IMR-90 (cell line): ENCODE measurements around the gene MYH9. TPM values are rescaled to one million over a fixed set of nuclear protein-coding genes. Genes with fewer than 3 reads are reported as not detected.

ENCODE experiments used
- CEBPB ChIP-seq: IDR thresholded peaks from 2 replicates; pipeline ENCODE4 v1.6.1; 2012; ENCODE audit warnings: low read depth, low read length, improper control_type of control experiment
- CTCF ChIP-seq: conservative IDR thresholded peaks from 2 replicates; pipeline ENCODE4 v1.5.1; 2012; ENCODE audit warnings: mild to moderate bottlenecking, low read depth, low read length, improper control_type of control experiment
- NFE2L2 ChIP-seq: fragments of 150-350 bp; IDR thresholded peaks from 2 replicates; pipeline ENCODE4 v1.6.1; 2016; ENCODE audit warnings: low read depth, mild to moderate bottlenecking, low read length
- POLR2A ChIP-seq: IDR thresholded peaks from 2 replicates; pipeline ENCODE4 v1.6.1; 2012; ENCODE audit warnings: mild to moderate bottlenecking, low read depth, low read length
- RAD21 ChIP-seq: IDR thresholded peaks from 2 replicates; pipeline ENCODE4 v1.6.1; 2012; ENCODE audit warnings: low read length, improper control_type of control experiment
- RFX5 ChIP-seq: IDR thresholded peaks from 2 replicates; pipeline ENCODE4 v1.8.0; 2012; ENCODE audit warnings: low read depth, mild to moderate bottlenecking, low read length, moderate library complexity
- SMC3 ChIP-seq: fragments of 150-350 bp; IDR thresholded peaks from 2 replicates; pipeline ENCODE4 v1.6.1; 2016; ENCODE audit warnings: low read depth, mild to moderate bottlenecking, antibody characterized with exemption, low read length, moderate library complexity
- polyA plus RNA-seq, 3 experiments: library from polyadenylated mRNA; depleted of rRNA; stranded (reverse); fragments of >200 nt; gene quantifications; 2 replicates each; pipeline ENCODE4 v1.2.3, GENCODE V29; 2012; ENCODE audit warnings: low replicate concordance in 1 of 3
- total RNA-seq: library from RNA; depleted of rRNA; stranded (reverse); fragments of >200 nt; gene quantifications from 2 replicates; pipeline ENCODE4 v1.2.3, GENCODE V29; 2012

Gene MYH9
- total and polyA plus RNA-seq, 2 of the 4 experiments (the other 2 are of a cell fraction), result 475 to 554 TPM

DNA sequence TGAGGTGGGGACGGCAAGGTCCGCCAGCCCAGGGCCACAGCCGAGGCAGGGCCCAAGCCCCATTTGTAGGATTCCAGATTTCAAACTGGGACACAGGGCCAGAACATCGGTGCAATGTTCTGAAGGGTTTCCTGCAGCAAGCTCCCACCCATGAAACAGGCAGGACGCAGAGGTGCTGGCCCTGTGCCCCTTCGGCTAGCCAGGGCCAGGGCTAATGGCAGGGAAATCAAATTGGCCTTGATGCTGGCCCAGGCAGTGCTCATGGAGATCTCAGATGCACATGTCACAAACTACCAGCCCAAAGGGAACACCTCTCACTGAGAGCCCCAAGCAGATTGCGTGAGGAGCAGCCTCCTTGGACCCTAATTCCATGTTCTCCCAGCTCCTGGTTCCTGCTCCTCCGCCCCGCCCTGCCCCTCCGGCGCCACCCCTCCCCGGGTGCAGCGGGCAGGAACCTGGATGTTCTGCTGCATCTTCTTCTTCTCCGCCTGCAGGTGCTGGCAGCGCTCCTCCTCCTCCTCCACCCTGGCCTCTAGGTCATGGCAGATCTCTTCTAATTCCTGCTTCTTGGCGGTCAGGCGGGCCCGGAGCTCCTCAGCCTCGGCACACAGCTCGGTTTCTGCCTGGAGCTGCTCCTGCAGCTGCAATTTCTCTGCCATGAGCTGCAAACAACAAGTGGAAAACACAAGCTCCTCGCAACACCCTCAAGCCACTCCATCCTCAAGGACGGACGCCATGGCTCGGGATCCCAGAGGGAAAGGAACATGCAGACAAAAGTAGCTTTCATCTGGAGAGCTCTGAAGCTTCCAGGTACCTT lies 87.2 kb downstream of the MYH9 start (continued):
- no peak for TF ChIP-seq CTCF
- TF ChIP-seq RFX5, result no peak
- TF ChIP-seq POLR2A, result no peak
- no peak for TF ChIP-seq RAD21
- no peak for TF ChIP-seq CEBPB
- no peak for TF ChIP-seq NFE2L2
- TF ChIP-seq SMC3, result no peak
